Stimulated activated CD4-positive, alpha-beta T cell treated with anti-CD3 and anti-CD28 coated beads, Interleukin-2, amount 100 ng/mL, for 4 hours (primary cell): ENCODE data around the gene AARSD1.
A peak's percentile ranks its signal among the peaks of the same experiment; 100 is the strongest.
"Not testable (repeated sequence)": the region's sequence is repeated elsewhere in the genome, so short reads cannot be mapped to it uniquely, and the experiment has no call there.

Source experiments
- DNase-seq: peaks from one replicate; pipeline ENCODE4 v3.0.0-alpha.2; 2020; ENCODE audit warnings: low read depth

The AARSD1 gene, protein sequence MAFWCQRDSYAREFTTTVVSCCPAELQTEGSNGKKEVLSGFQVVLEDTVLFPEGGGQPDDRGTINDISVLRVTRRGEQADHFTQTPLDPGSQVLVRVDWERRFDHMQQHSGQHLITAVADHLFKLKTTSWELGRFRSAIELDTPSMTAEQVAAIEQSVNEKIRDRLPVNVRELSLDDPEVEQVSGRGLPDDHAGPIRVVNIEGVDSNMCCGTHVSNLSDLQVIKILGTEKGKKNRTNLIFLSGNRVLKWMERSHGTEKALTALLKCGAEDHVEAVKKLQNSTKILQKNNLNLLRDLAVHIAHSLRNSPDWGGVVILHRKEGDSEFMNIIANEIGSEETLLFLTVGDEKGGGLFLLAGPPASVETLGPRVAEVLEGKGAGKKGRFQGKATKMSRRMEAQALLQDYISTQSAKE

GRCh38 chr17:42964161-42964932 is at the start of gene AARSD1:
AARSD1 (minus strand) TSS chr17:42964454; CDS start chr17:42964440, 14 bp downstream.
- peak; percentile 85 for DNase-seq

- no peak for DNase-seq
These were observed 49.0 kb upstream of the AARSD1 start for GRCh38 chr17:43013296-43013695.

GRCh38 chr17:43011728-43012472 is 47.6 kb upstream of the AARSD1 start:
- no peak for DNase-seq

GRCh38 chr17:43010667-43011308 is 46.5 kb upstream of the AARSD1 start:
- DNase-seq, result no peak

DNA sequence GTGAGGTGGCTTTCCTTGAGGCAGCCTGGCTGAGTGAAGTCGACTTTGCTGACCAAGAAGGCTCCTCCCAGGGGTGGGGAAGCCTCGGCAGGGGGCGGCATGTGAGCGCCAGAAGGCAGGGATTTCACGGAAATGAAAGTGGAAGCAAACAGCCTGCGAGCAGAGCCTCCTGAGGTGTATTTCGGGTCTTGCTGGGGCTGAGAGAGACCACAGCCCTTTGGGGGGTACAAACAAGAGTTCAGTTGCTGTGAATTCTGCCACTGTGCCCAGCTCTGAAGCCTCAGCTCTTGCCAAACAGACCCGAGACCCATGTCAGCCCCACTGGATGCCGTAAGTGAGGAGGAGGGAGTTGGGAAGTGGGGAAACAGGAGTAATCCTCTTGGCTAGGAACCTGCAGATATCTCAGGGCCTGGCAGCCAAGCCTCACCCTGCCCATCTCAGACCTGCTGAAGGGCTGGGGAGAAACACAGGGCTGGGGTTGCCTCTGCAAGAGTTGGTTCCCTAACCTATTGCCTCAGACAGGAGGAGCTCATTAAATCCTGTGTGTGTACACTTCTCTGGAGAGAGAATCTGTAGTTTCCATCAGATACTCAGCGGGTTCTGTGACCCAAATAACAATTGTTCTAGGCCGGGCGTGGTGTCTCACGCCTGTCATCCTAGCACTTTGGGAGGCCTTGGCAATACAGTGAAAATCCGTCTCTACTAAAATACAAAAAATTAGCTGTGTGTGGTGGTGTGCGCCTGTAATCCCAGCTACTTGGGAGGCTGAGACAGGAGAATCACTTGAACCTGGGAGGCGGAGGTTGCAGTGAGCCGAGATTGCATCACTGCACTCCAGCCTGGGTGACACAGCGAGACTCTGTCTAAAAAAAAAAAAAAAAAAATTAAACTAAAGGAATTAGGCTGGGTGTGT is 42.6 kb upstream of the AARSD1 start, which contains the start of gene IFI35:
Gene IFI35 (plus strand): TSS at position 146 of the 913 bp plus-strand sequence. CDS start 164 bp downstream, at position 310.
- DNase-seq, result peak; percentile 87

DNA sequence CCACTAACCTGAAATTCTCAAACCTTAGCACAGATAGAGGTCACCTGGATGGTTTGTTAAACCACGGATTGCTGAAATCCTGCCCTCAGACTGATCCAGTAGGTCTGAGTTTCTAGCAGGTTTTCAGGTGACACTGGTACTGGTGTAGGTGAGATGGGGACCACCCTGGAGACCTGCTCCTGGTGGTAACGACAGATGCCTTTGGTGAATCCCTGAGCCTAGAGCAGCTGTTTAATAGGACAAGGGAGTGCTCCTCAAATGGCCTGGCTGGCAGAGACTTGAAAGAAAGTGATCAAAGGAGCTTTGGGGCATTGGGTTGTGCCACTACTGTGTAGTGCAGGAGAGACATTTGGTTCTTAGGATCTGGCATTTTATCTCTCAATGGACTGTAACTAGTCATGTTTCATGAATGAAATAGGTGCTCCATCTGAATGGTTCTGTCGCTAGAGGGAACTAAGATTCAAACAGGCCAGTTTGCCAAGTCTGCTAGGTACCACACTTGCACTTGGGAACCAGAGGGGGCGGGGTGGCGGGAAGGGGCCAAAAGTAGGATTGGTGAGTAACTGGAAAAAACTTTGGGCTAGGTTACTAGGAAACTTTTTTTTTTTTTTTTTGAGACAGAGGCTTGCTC is 39.4 kb upstream of the AARSD1 start:
- DNase-seq, result no peak

DNA sequence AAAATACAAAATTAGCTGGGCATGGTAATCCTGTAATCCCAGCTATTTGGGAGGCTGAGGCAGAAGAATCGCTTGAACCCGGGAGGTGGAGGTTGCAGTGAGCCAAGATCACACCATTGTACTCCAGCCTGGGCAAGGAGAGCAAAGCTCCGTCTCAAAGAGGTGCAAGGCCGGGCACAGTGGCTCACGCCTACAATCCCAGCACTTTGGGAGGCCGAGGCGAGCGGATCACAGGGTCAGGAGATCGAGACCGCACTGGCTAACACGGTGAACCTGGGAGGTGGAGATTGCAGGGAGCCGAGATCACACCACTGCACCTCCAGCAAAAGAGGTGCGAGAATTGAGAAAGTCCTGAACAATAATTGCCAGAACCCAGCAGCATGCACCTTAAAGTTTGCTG is 36.6 kb upstream of the AARSD1 start:
- DNase-seq, result not testable (repeated sequence)

DNA sequence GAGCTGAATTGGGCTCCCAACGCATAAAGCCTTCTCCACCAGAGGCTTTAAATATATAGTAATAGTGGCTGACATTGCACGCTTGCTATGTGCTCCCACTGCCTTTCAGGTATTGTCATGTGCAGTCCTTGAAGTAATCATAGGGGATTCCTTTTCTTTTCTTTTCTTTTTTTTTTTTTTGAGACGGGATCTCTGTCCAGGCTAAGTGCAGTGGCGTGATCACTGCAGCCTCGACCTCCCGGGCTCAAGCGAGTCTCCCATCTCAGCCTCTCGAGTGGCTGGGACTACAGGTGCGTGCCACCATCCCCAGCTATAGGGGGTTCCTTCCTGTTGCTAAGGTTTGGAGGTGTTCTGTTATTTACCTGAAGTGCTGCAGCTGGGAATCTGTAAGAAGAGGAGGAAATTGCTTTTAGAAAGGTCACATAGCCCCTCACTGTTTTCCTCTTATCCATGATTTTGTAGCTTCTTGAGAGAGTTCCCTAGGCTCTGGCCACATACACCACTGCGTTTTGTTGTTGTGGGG is 34.8 kb upstream of the AARSD1 start:
- DNase-seq, result no peak

DNA sequence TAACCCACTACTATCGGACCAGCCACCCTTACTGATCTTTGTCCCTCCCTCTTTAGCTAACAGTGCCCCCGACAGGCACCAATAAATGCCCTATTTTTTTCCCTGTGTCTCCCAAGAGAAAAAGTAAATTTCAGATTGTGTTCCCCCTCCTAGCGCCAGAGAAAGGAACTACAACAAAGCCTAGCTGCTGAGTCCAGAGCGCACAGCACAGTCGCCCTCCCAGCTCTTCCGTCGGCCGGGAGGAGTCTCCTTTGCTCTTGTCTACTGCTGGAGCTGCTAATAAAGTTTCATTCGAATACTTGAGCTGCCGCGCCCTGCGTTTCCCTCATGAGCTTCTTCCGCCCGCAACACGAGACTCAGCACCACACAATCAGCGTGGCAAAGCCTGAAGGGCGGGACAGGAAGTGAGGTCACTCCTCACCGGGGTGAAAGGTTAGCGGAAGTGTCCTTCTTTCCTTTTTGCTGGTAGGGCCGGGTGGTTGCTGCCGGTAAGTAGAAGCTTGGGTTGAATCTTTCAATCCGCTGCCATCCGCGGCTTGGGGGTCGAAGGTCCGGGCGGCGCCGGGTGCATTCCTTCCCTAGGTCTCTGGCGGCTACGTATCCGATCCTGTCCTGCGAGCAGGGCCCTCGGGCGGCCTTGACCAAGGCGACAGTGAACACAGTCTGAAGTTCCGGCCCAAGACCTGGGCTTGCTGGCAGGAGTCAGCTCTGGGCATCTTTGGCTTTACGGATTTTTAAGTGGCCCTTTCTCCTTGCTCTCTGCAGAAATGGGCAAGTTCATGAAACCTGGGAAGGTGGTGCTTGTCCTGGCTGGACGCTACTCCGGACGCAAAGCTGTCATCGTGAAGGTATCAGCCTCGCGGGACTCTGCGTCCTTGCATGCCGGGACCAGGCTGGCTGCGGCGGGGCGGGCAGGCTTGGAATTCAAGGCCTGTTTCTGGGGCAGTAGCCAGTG is 34.0 kb upstream of the AARSD1 start, which contains the start of gene RPL27:
Gene RPL27 (plus strand): TSS at position 436 of the 955 bp plus-strand sequence. CDS start 332 bp downstream, at position 768.
- peak; percentile 97 for DNase-seq

- DNase-seq, result no peak
These were observed 33.2 kb upstream of the AARSD1 start for GRCh38 chr17:42997390-42997983.

GRCh38 chr17:42993913-42994312 is 29.7 kb upstream of the AARSD1 start:
- not testable (repeated sequence) for DNase-seq

- DNase-seq, result no peak
These were observed 28.6 kb upstream of the AARSD1 start for GRCh38 chr17:42992872-42993271.

- DNase-seq, result no peak
These were observed 27.2 kb upstream of the AARSD1 start for GRCh38 chr17:42991471-42991870.

DNA sequence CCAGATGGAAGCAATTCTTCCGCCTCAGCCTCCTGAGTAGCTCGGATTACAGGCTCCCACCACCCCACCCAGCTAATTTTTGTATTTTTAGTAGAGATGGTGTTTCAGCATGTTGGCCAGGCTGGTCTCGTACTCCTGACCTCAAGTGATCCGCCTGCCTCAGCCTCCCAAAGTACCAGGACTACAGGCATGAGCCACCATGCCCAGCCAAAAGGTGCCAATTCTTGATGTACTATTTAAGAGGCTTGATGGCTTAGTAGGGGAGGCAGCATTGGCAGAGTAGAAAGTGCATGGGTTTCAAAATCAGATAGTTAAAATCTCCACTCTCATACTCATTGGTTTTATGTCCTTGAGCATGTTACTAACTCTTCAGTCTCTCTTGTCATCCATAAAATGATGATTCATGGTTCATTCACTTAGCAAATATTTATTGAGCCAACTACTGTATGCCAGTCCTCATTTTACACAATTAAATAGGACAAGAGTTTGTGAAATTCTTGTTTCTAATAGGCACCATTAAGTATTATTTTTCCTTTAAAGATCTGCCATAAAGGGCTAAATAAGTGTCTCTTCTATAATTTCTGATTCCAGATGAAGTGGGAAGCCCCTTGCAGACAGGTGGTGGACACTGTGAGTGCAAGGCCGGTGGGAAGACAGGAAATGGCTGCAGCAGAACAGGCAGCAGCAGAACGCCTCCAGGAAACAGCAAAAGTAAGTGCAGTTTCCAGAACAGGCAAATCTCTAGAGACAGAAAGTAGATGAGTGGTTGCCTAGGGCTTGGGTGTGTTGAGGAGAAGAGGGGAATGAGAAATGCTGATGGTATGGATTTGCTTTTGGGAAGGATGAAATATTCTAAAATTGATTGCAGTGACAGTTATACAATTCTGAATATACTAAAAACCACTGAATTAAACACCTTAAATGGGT is 25.7 kb upstream of the AARSD1 start:
- DNase-seq, result no peak

GRCh38 chr17:42989141-42989540 is 24.9 kb upstream of the AARSD1 start:
- DNase-seq, result no peak

GRCh38 chr17:42985225-42985624 is 21.0 kb upstream of the AARSD1 start:
- DNase-seq, result no peak

DNA sequence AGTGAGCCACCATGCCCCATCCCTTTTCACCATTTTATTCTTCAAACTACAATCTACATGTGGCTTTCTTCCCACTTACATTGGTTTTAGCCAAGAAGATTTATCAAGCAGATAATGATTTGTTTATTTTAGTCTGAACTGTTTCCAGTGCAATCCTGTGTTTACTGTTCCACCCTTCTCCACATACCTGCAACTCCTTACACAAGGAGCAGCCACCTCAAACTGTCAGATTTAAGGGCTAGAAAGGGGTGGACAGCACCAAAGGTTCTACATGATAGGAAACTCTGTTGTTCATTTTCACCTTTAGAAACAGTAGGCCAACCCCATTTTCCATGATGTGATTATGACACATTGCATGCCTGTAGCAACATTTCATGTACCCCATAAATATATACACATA is 18.0 kb upstream of the AARSD1 start:
- DNase-seq, result no peak
